Measurements from ENCODE around the gene FCHSD2. TPM values are rescaled to one million over a fixed set of nuclear protein-coding genes. Genes with fewer than 3 reads are reported as not detected.

The FCHSD2 gene
- total RNA-seq, 2 donors from 2014 or later, result 14.0 to 17.6 TPM

- no peaks in the 10 kb centered on the region for H3K27me3 ChIP-seq (ENCODE audit: control insufficient read depth, insufficient read depth, low read length, poor library complexity, severe bottlenecking)
- H3K36me3 ChIP-seq (ENCODE audit: control insufficient read depth, insufficient read depth, low read length), result no peaks in the 10 kb centered on the region
- no peak overlapping the region for H3K27ac ChIP-seq (ENCODE audit: low read depth, low read length)
- no peaks in the 10 kb centered on the region for H3K4me1 ChIP-seq (ENCODE audit: control insufficient read depth, insufficient read depth, low read length)
- H3K9ac ChIP-seq (ENCODE audit: extremely low read depth, low read length, poor library complexity, severe bottlenecking), result no peak overlapping the region
- DNase-seq, result no peak
- no peaks in the 10 kb centered on the region for H3K9me3 ChIP-seq (ENCODE audit: control insufficient read depth, low read length)
- H3K4me3 ChIP-seq (ENCODE audit: low read length), result no peak overlapping the region
- no peak for TF ChIP-seq CTCF (conservative IDR thresholded peaks at IDR 0.05)
- Mint-ChIP-seq H3K27me3 (ENCODE audit: insufficient read depth) (no peaks in the 10 kb centered on the region), H3K36me3 (ENCODE audit: low read depth) (no peaks in the 10 kb centered on the region), H3K4me1 (no peaks in the 10 kb centered on the region), H3K27ac (no peak overlapping the region), H3K9me3 (no peaks in the 10 kb centered on the region), H3K4me3 (no peak overlapping the region)
- 97 to 100% methylated on average over 1 of the region's 1 CpG for whole genome bisulfite sequencing, 2 experiments (ENCODE audit: insufficient coverage in 1 of 2, insufficient read length in 1 of 2)
Observed at GRCh38 chr11:72896431-72896830, 245.7 kb downstream of the FCHSD2 start.

- Histone ChIP-seq H3K9me3 (ENCODE audit: control insufficient read depth, low read length) (no peaks in the 10 kb centered on the region), H3K9ac (ENCODE audit: extremely low read depth, low read length, poor library complexity, severe bottlenecking) (no peak overlapping the region)
- H3K27ac Mint-ChIP-seq, result no peak overlapping the region
Observed at GRCh38 chr11:72890881-72891280, 251.2 kb downstream of the FCHSD2 start.

GRCh38 chr11:72886619-72887018 lies 255.5 kb downstream of the FCHSD2 start:
- Histone ChIP-seq H3K36me3 (ENCODE audit: control insufficient read depth, insufficient read depth, low read length) (no peaks in the 10 kb centered on the region), H3K4me1 (ENCODE audit: control insufficient read depth, insufficient read depth, low read length) (no peaks in the 10 kb centered on the region)

More at GRCh38 chr11:72890881-72891280, 251.2 kb downstream of the FCHSD2 start:
- Mint-ChIP-seq H3K9me3 (no peaks in the 10 kb centered on the region), H3K36me3 (ENCODE audit: low read depth) (peaks cover 4% of the 10 kb centered on the region), H3K27me3 (ENCODE audit: insufficient read depth) (no peaks in the 10 kb centered on the region), H3K4me3 (no peak overlapping the region), H3K4me1 (no peaks in the 10 kb centered on the region)
- no peak for DNase-seq
- Histone ChIP-seq H3K36me3 (ENCODE audit: control insufficient read depth, insufficient read depth, low read length) (no peaks in the 10 kb centered on the region), H3K4me3 (ENCODE audit: low read length) (no peak overlapping the region), H3K27ac (ENCODE audit: low read depth, low read length) (no peak overlapping the region), H3K4me1 (ENCODE audit: control insufficient read depth, insufficient read depth, low read length) (no peaks in the 10 kb centered on the region), H3K27me3 (ENCODE audit: control insufficient read depth, insufficient read depth, low read length, poor library complexity, severe bottlenecking) (no peaks in the 10 kb centered on the region)
- no peak for TF ChIP-seq CTCF (conservative IDR thresholded peaks at IDR 0.05)
- WGBS, 2 experiments (ENCODE audit: insufficient coverage in 1 of 2, insufficient read length in 1 of 2), result 95 to 100% methylated on average over 1 to 2 of the region's 2 CpGs

More at GRCh38 chr11:72886619-72887018, 255.5 kb downstream of the FCHSD2 start:
- Mint-ChIP-seq H3K27me3 (ENCODE audit: insufficient read depth) (no peaks in the 10 kb centered on the region), H3K27ac (no peak overlapping the region), H3K4me1 (no peaks in the 10 kb centered on the region), H3K9me3 (peaks cover under 1% of the 10 kb centered on the region), H3K4me3 (no peak overlapping the region), H3K36me3 (ENCODE audit: low read depth) (peaks cover 4% of the 10 kb centered on the region)
- no peak overlapping the region for H3K9ac ChIP-seq (ENCODE audit: extremely low read depth, low read length, poor library complexity, severe bottlenecking)
- H3K27ac ChIP-seq (ENCODE audit: low read depth, low read length), result no peak overlapping the region
- no peak for DNase-seq
- H3K4me3 ChIP-seq (ENCODE audit: low read length), result no peak overlapping the region
- H3K9me3 ChIP-seq (ENCODE audit: control insufficient read depth, low read length), result no peaks in the 10 kb centered on the region
- no peaks in the 10 kb centered on the region for H3K27me3 ChIP-seq (ENCODE audit: control insufficient read depth, insufficient read depth, low read length, poor library complexity, severe bottlenecking)
- TF ChIP-seq CTCF (conservative IDR thresholded peaks at IDR 0.05), result no peak
